ENCODE measurements around the gene ATP5MG. TPM values are rescaled to one million over a fixed set of nuclear protein-coding genes. Genes with fewer than 3 reads are reported as not detected.

ATP5MG gene
- total and polyA plus RNA-seq, 2 of the 8 experiments (the other 6 are each of a cell fraction or from before 2014, with no cell fraction given) = 237 to 464 TPM

DNA sequence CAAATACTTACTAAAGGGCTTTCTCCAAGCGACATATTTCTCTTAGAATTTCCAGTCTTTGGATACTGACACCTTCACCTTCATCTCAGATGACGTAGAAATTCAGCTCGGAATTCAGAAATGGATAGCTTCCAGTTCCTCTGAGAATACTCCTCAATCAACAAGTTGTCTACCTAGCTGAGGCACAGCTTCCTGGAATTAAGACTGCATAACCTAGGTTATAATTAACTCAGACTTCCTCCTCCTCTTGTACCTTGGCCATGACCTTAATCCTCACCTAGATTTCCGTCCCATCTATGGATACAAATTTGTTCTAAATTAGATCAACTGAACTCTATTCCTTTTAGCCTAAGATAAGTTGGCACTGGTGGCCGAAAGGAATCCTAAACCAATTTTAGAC lies 17.4 kb downstream of the ATP5MG start:
- ChIA-PET POLR2A (ENCODE audit: partially characterized antibody) (interaction anchor here (0.9 to 1.1 kb wide), 4 partner anchors 8 to 18 kb away, joined by 3 to 5 read pairs (median 4); no protein-coding TSS in a partner anchor), CTCF (ENCODE audit: partially characterized antibody) (interaction anchor here (1.7 kb wide), 1 partner anchor 70 kb away, joined by 6 read pairs; no protein-coding TSS in a partner anchor)
- Histone ChIP-seq H2AK5ac (ENCODE audit: low read depth, low read length) (no peak overlapping the region), H3K18ac (ENCODE audit: extremely low read depth, low read length) (no peak overlapping the region), H4K8ac (ENCODE audit: extremely low read depth, insufficient read depth, low read length) (no peak overlapping the region), H3K56ac (replicated peaks; ENCODE audit: insufficient read length, low read depth, low read length) (no peak overlapping the region), H2AFZ (ENCODE audit: low read length) (no peak overlapping the region), H3K23me2 (ENCODE audit: low read depth, low read length) (no peaks in the 10 kb centered on the region), H2BK120ac (replicated peaks; ENCODE audit: low read depth, low read length) (no peak overlapping the region), H3K27ac (ENCODE audit: low read depth, low read length) (no peak overlapping the region), H2BK12ac (ENCODE audit: low read depth, low read length) (no peak overlapping the region), H4K20me1 (replicated peaks in 1 of 2; ENCODE audit: control insufficient read depth in 1 of 2, insufficient read depth in 2 of 2, low read length in 2 of 2) (no peaks in the 10 kb centered on the region), H2BK5ac (ENCODE audit: low read depth, low read length) (no peak overlapping the region), H3K79me1 (ENCODE audit: low read depth, low read length) (no peaks in the 10 kb centered on the region), H3K27me3 (replicated peaks in 1 of 4; ENCODE audit: control insufficient read depth in 3 of 4, extremely low read depth in 1 of 4, insufficient read depth in 3 of 4, low read length in 3 of 4) (no peaks in the 10 kb centered on the region), H3K23ac (ENCODE audit: insufficient read length) (no peak overlapping the region), H3K9me3 (ENCODE audit: insufficient read depth in 2 of 2, low read depth in 1 of 2, low read length in 1 of 2) (no peaks in the 10 kb centered on the region), H3K4me2 (ENCODE audit: insufficient read depth in 1 of 2, low read depth in 2 of 2, low read length in 2 of 2) (no peak overlapping the region), H3K9ac (replicated peaks in 1 of 4; ENCODE audit: extremely low read depth in 1 of 4, low read depth in 3 of 4, low read length in 3 of 4) (no peak overlapping the region), H3K36me3 (ENCODE audit: control insufficient read depth in 2 of 4, insufficient read depth in 4 of 4, low read length in 3 of 4) (0 out of 8 replicates have a peak, but pooled peaks cover 0 to 2% (median 0%) of the 10 kb centered on the region in 4 experiments), H3K4me3 (ENCODE audit: extremely low read depth in 1 of 4, insufficient read depth in 2 of 4, low read depth in 3 of 4, low read length in 4 of 4) (no peak overlapping the region), H3K79me2 (ENCODE audit: control insufficient read depth in 1 of 2, insufficient read depth in 2 of 2, low read length in 2 of 2) (no peaks in the 10 kb centered on the region), H2BK20ac (ENCODE audit: low read length) (no peak overlapping the region), H3K14ac (ENCODE audit: insufficient read length) (no peak overlapping the region), H2BK15ac (ENCODE audit: low read length) (no peak overlapping the region), H3K4me1 (replicated peaks in 1 of 4; ENCODE audit: control insufficient read depth in 3 of 4, insufficient read depth in 4 of 4, low read length in 3 of 4) (peaks cover 0 to 4% (median 2%) of the 10 kb centered on the region in 4 experiments; a peak in 3 of 7 replicates), H4K91ac (replicated peaks; ENCODE audit: insufficient read length, low read length) (no peak overlapping the region), H3K4ac (replicated peaks; ENCODE audit: insufficient read length, low read depth, low read length) (no peak overlapping the region), H4K5ac (ENCODE audit: insufficient read length, low read depth, low read length) (no peak overlapping the region)
- TF ChIP-seq POU5F1 (IDR thresholded peaks at IDR 0.05; ENCODE audit: low read depth, low read length) (no peak), JUND (IDR thresholded peaks at IDR 0.05; ENCODE audit: low read length) (no peak), JUN (IDR thresholded peaks at IDR 0.05; ENCODE audit: low read depth, low read length) (no peak)
- DNase-seq (ENCODE audit: low read depth in 1 of 2, low spot score in 2 of 2) (no peak), FAIRE-seq (no peak)
- 90% methylated on average over 5 of the region's 5 CpGs; no CpG with 5 or more reads in 1 of the 2 experiments for WGBS, 2 experiments (ENCODE audit: extremely low coverage in 1 of 2, insufficient coverage in 1 of 2, insufficient read length in 1 of 2, insufficient replicate concordance in 2 of 2, low coverage in 1 of 2, low lambda C conversion rate in 2 of 2, missing lambda C conversion rate in 1 of 2)
